Kidney (tissue), 14 donors: ENCODE results near the gene NPB. TPM values are rescaled to one million over a fixed set of nuclear protein-coding genes. Genes with fewer than 3 reads are reported as not detected.
A peak's percentile ranks its signal among the peaks of the same experiment; 100 is the strongest.

Experiments
- DNase-seq, 5 donors: peaks; one replicate each; pipeline ENCODE4 v3.0.0-alpha.2; 2013 to 2020
- FAIRE-seq: peaks from 2 replicates; lab custom pipeline; 2012; peaks lifted over from hg19 to GRCh38; lab: Jason Lieb, UNC
- H3K27ac ChIP-seq, 2 donors: one replicate each; pipeline ENCODE4 v1.7.0; 2013; ENCODE audit warnings: low read depth in 2 of 2, low read length in 2 of 2, inconsistent platforms in 1 of 2
- H3K27me3 ChIP-seq: one replicate; pipeline ENCODE4 v1.7.1; 2013; ENCODE audit warnings: low read length, inconsistent platforms; ENCODE audit not compliant: control insufficient read depth, insufficient read depth
- H3K36me3 ChIP-seq, 3 donors: one replicate each; pipeline versions ENCODE4 v1.7.0 to v1.7.1; 2013; ENCODE audit warnings: low read length in 3 of 3, control low read depth in 1 of 3, inconsistent platforms in 1 of 3; ENCODE audit not compliant: insufficient read depth in 3 of 3, control insufficient read depth in 2 of 3
- H3K4me1 ChIP-seq, 3 donors: one replicate each; pipeline versions ENCODE4 v1.7.0 to v1.7.1; 2013; ENCODE audit warnings: low read length in 3 of 3, inconsistent platforms in 1 of 3, low read depth in 1 of 3; ENCODE audit not compliant: control insufficient read depth in 2 of 3, insufficient read depth in 2 of 3
- H3K4me3 ChIP-seq, 3 donors: one replicate each; pipeline versions ENCODE4 v1.7.0 to v1.8.1; 2013; ENCODE audit warnings: low read length in 3 of 3, control low read depth in 1 of 3, inconsistent platforms in 1 of 3
- H3K9ac ChIP-seq, 3 donors: one replicate each; pipeline versions ENCODE4 v1.7.0 to v1.7.1; 2013; ENCODE audit warnings: low read length in 3 of 3, control low read depth in 1 of 3, inconsistent platforms in 1 of 3
- H3K9me3 ChIP-seq, 3 donors: one replicate each; pipeline versions ENCODE4 v1.7.0 to v1.7.1; 2013; ENCODE audit warnings: low read length in 3 of 3, control low read depth in 1 of 3, inconsistent platforms in 1 of 3; ENCODE audit not compliant: control insufficient read depth in 2 of 3, insufficient read depth in 1 of 3
- CTCF ChIP-seq: IDR thresholded peaks from 3 replicates; pipeline ENCODE4 v1.5.1; 2012; ENCODE audit warnings: mild to moderate bottlenecking, moderate library complexity, borderline replicate concordance; ENCODE audit not compliant: insufficient read depth; ENCODE audit errors: extremely low read depth
- intact Hi-C: fragments of 100-400 bp; cut with DNase I; formaldehyde crosslinking; loops from one replicate; pipeline ENCODE4 v1.11.1; 2022
- polyA plus RNA-seq: library from polyadenylated mRNA; stranded (reverse); fragments of 350-450 nt; fragmentation: Illumina TruSeq; extraction: RNeasy Lipid Tissue Mini Kit (QIAGEN cat#74804); gene quantifications from one replicate; pipeline ENCODE4 v1.2.3, GENCODE V29; 2014; ENCODE audit warnings: low read depth, low replicate concordance; ENCODE audit not compliant: insufficient read depth
- total RNA-seq: library from RNA; stranded (reverse); fragmentation: NEBNext Ultra II Directional; extraction: Animal tissue kit (Norgen Biotek cat#: 25700); gene quantifications from one replicate; pipeline ENCODE4 v1.2.1, GENCODE V29; 2021
- donor health status: control.
- donor health status: control.
- donor health status: control.
- donor health status: control.
- donor health status: control.
- donor health status: DM: yes; HTN: yes; CAD: no.
- donor health status: Normal renal cell carcinoma (clear cell type).

The NPB gene
- total and polyA plus RNA-seq, 2 donors from 2014 or later, result 0.66 to 1.4 TPM

GRCh38 chr17:81885869-81886548 is 16.0 kb upstream of the NPB start:
- Histone ChIP-seq H3K27ac (peak overlapping the region in 1 of 2 donors; percentile 63), H3K4me3 (no peak overlapping the region), H3K27me3 (no peaks in the 10 kb centered on the region), H3K9me3 (no peaks in the 10 kb centered on the region), H3K4me1 (peaks cover 0 to 9% (median 5%) of the 10 kb centered on the region in 3 donors), H3K36me3 (peaks cover 0 to 27% (median 24%) of the 10 kb centered on the region in 3 donors), H3K9ac (no peak overlapping the region)
- no peak for FAIRE-seq
- TF ChIP-seq CTCF, result no peak
- intact Hi-C loops, result no loop called here
- DNase-seq, result peak in 1 of 5 donors; percentile 86

GRCh38 chr17:81888105-81888987 is 13.7 kb upstream of the NPB start:
- DNase-seq, result no peak
- intact Hi-C loops, result no loop called here

GRCh38 chr17:81888988-81889595 is 12.9 kb upstream of the NPB start:
- FAIRE-seq (no peak), DNase-seq (no peak)
- Histone ChIP-seq H3K27me3 (no peaks in the 10 kb centered on the region), H3K4me1 (peaks cover 0 to 9% (median 5%) of the 10 kb centered on the region in 3 donors), H3K9ac (no peak overlapping the region), H3K36me3 (peaks cover 0 to 27% (median 24%) of the 10 kb centered on the region in 3 donors), H3K9me3 (no peaks in the 10 kb centered on the region), H3K4me3 (no peak overlapping the region), H3K27ac (no peak overlapping the region)
- TF ChIP-seq CTCF, result no peak
- intact Hi-C loops, result no loop called here

More at GRCh38 chr17:81888105-81888987, 13.7 kb upstream of the NPB start:
- Histone ChIP-seq H3K9ac (no peak overlapping the region), H3K9me3 (no peaks in the 10 kb centered on the region), H3K4me3 (no peak overlapping the region), H3K36me3 (peaks cover 0 to 27% (median 24%) of the 10 kb centered on the region in 3 donors), H3K4me1 (peaks cover 0 to 9% (median 5%) of the 10 kb centered on the region in 3 donors), H3K27me3 (no peaks in the 10 kb centered on the region), H3K27ac (no peak overlapping the region)
- FAIRE-seq, result no peak
- TF ChIP-seq CTCF, result no peak
